ENCODE measurements around the gene C4orf50.

Gene C4orf50

GRCh38 chr4:6059375-6059805 is 41.2 kb upstream of the C4orf50 start:
- ATAC-seq, result no peak
- no peak for TF ChIP-seq RARB (CRISPR knock-in tag; IDR thresholded peaks at IDR 0.05)
- no peak for TF ChIP-seq CSDC2 (CRISPR knock-in tag; IDR thresholded peaks at IDR 0.05)
- TF ChIP-seq PATZ1 (CRISPR knock-in tag; IDR thresholded peaks at IDR 0.05; ENCODE audit: borderline replicate concordance), result no peak
- no peak for TF ChIP-seq OSR1 (CRISPR knock-in tag; IDR thresholded peaks at IDR 0.05)
- no peak for TF ChIP-seq GLIS3 (CRISPR knock-in tag; IDR thresholded peaks at IDR 0.05)
- no peak for TF ChIP-seq BACH2 (CRISPR knock-in tag; IDR thresholded peaks at IDR 0.05; ENCODE audit: borderline replicate concordance)
- TF ChIP-seq ZNF565 (CRISPR knock-in tag; conservative IDR thresholded peaks at IDR 0.05; ENCODE audit: low read depth), result no peak

- no peak for ATAC-seq
- TF ChIP-seq OSR1 (CRISPR knock-in tag; IDR thresholded peaks at IDR 0.05), result no peak
- TF ChIP-seq PPARA (CRISPR knock-in tag; IDR thresholded peaks at IDR 0.05; ENCODE audit: borderline replicate concordance), result no peak
- no peak for TF ChIP-seq POU6F1 (CRISPR knock-in tag; IDR thresholded peaks at IDR 0.05; ENCODE audit: borderline replicate concordance, low read depth)
- no peak for TF ChIP-seq PATZ1 (CRISPR knock-in tag; IDR thresholded peaks at IDR 0.05; ENCODE audit: borderline replicate concordance)
- no peak for TF ChIP-seq TSHZ2 (CRISPR knock-in tag; IDR thresholded peaks at IDR 0.05)
- no peak for TF ChIP-seq CREB5 (CRISPR knock-in tag; IDR thresholded peaks at IDR 0.05; ENCODE audit: low read depth)
- TF ChIP-seq BACH2 (CRISPR knock-in tag; IDR thresholded peaks at IDR 0.05; ENCODE audit: borderline replicate concordance), result no peak
- no peak for TF ChIP-seq SNAI2 (CRISPR knock-in tag; IDR thresholded peaks at IDR 0.05)
- TF ChIP-seq CSRNP3 (CRISPR knock-in tag; IDR thresholded peaks at IDR 0.05), result no peak
- no peak for TF ChIP-seq CSDC2 (CRISPR knock-in tag; IDR thresholded peaks at IDR 0.05)
- no peak for TF ChIP-seq ZNF70 (CRISPR knock-in tag; IDR thresholded peaks at IDR 0.05)
- TF ChIP-seq GLIS3 (CRISPR knock-in tag; IDR thresholded peaks at IDR 0.05), result no peak
Measured at GRCh38 chr4:6058531-6059374, 40.5 kb upstream of the C4orf50 start.

- ATAC-seq, result no peak
- TF ChIP-seq ESRRG (CRISPR knock-in tag; IDR thresholded peaks at IDR 0.05), result no peak
- no peak for TF ChIP-seq ZFP30 (CRISPR knock-in tag; IDR thresholded peaks at IDR 0.05)
- no peak for TF ChIP-seq SNAI2 (CRISPR knock-in tag; IDR thresholded peaks at IDR 0.05)
- TF ChIP-seq ZNF8 (CRISPR knock-in tag; IDR thresholded peaks at IDR 0.05), result no peak
- no peak for TF ChIP-seq ZC3H10 (CRISPR knock-in tag; IDR thresholded peaks at IDR 0.05)
Measured at GRCh38 chr4:6056976-6057766, 38.9 kb upstream of the C4orf50 start.

All from SK-N-SH treated with all-trans-retinoic acid at 6 μM for 48 hours (cell line).